Stimulated activated memory B cell treated with anti-CD40 and anti-IgM and Interleukin-4, amounts not matched to agents 10 μg/mL and 1 μg/mL and 100 μg/mL, for 72 hours (primary cell): ENCODE measurements around the gene EPHB6.

Experiments used
- ATAC-seq: fragments of 150-1000 bp; cut with Tn5 transposase; 2 replicates; pipeline ENCODE4 v1.10.0; 2021
- H3K27ac Mint-ChIP-seq: one replicate; pipeline ENCODE4 v1.8.0; 2022; ENCODE audit warnings: mild to moderate bottlenecking, mixed read lengths
- H3K27me3 Mint-ChIP-seq: one replicate; pipeline ENCODE4 v1.8.0; 2022; ENCODE audit warnings: mixed read lengths
- H3K36me3 Mint-ChIP-seq: one replicate; pipeline ENCODE4 v1.8.0; 2022; ENCODE audit warnings: mixed read lengths
- H3K4me1 Mint-ChIP-seq: one replicate; pipeline ENCODE4 v1.8.0; 2022; ENCODE audit warnings: mixed read lengths
- H3K4me3 Mint-ChIP-seq: one replicate; pipeline ENCODE4 v1.8.0; 2022; ENCODE audit warnings: mild to moderate bottlenecking, moderate library complexity, mixed read lengths
- H3K9me3 Mint-ChIP-seq: one replicate; pipeline ENCODE4 v1.8.0; 2022; ENCODE audit warnings: mixed read lengths

EPHB6 gene

DNA sequence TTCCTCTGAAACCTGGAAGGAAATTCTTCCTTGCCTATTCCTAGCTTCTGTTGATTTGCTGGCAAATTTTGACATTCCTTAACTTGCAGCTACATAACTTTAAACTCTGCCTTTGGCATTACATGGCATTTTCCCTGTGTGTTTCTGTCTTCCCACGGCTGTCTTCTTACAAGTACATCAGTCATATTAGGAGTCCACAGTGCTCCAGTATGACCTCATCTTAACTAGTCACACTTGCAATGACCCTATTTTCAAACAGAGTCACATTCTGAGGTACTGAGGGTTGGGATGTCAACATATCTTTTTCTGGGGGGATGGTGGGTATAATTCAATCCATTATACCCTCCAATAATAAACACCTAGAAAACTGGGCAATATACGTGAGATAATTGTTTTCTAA, 37.4 kb upstream of the EPHB6 start:
- no peak overlapping the region for H3K4me3 Mint-ChIP-seq
- no peak overlapping the region for H3K27ac Mint-ChIP-seq
- peaks cover 19% of the 10 kb centered on the region for H3K4me1 Mint-ChIP-seq
- ATAC-seq = no peak
- peaks cover 24% of the 10 kb centered on the region for H3K9me3 Mint-ChIP-seq
- H3K36me3 Mint-ChIP-seq = peaks cover 55% of the 10 kb centered on the region
- H3K27me3 Mint-ChIP-seq = no peaks in the 10 kb centered on the region

GRCh38 chr7:142819530-142819929, 35.3 kb upstream of the EPHB6 start:
- no peaks in the 10 kb centered on the region for H3K27me3 Mint-ChIP-seq
- no peak overlapping the region for H3K4me3 Mint-ChIP-seq
- no peak overlapping the region for H3K27ac Mint-ChIP-seq
- H3K9me3 Mint-ChIP-seq = peaks cover 24% of the 10 kb centered on the region
- H3K4me1 Mint-ChIP-seq = peaks cover under 1% of the 10 kb centered on the region
- H3K36me3 Mint-ChIP-seq = peaks cover 55% of the 10 kb centered on the region
- no peak for ATAC-seq

- H3K27me3 Mint-ChIP-seq = no peaks in the 10 kb centered on the region
- peaks cover 25% of the 10 kb centered on the region for H3K9me3 Mint-ChIP-seq
- H3K4me3 Mint-ChIP-seq = no peak overlapping the region
- H3K4me1 Mint-ChIP-seq = no peaks in the 10 kb centered on the region
- no peak for ATAC-seq
- H3K27ac Mint-ChIP-seq = no peak overlapping the region
- H3K36me3 Mint-ChIP-seq = peaks cover 39% of the 10 kb centered on the region
These were observed 32.2 kb upstream of the EPHB6 start for GRCh38 chr7:142822714-142823113.

DNA sequence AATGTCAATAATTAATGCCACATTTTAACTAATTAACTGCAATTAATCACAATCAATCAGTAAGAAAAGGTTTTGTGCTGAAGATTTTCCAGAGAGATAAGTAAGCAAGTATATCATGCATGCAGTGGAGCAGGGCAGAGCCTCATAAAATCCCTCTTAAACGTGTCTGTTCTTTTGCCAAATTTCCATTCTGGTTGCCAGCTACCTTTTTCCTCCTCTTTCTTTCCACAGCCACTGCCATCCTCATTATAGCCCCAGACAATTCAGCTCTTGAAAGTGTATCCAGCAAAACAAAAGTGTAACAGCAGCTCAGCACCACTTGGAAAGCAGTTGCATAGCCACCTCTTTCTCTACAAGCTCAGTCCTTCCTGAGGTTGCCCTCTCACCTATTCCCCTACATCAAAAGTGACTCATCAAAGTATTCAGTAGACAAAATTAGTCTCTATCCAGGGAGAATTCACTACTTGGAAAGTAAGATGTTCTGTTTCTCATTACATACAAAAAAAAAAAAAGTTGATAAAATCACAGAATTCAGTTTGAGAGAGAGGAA, 26.9 kb upstream of the EPHB6 start:
- Mint-ChIP-seq H3K9me3 (peaks cover 4% of the 10 kb centered on the region), H3K36me3 (peaks cover 6% of the 10 kb centered on the region), H3K4me3 (no peak overlapping the region), H3K4me1 (peaks cover 19% of the 10 kb centered on the region), H3K27me3 (no peaks in the 10 kb centered on the region), H3K27ac (no peak overlapping the region)
- no peak for ATAC-seq

- peak overlapping the region; percentile 64 for H3K27ac Mint-ChIP-seq
- H3K4me1 Mint-ChIP-seq = peaks cover 41% of the 10 kb centered on the region
- no peaks in the 10 kb centered on the region for H3K9me3 Mint-ChIP-seq
- ATAC-seq = no peak
- H3K36me3 Mint-ChIP-seq = no peaks in the 10 kb centered on the region
- no peaks in the 10 kb centered on the region for H3K27me3 Mint-ChIP-seq
- H3K4me3 Mint-ChIP-seq = no peak overlapping the region
These were observed 22.5 kb upstream of the EPHB6 start for GRCh38 chr7:142832417-142832816.

DNA sequence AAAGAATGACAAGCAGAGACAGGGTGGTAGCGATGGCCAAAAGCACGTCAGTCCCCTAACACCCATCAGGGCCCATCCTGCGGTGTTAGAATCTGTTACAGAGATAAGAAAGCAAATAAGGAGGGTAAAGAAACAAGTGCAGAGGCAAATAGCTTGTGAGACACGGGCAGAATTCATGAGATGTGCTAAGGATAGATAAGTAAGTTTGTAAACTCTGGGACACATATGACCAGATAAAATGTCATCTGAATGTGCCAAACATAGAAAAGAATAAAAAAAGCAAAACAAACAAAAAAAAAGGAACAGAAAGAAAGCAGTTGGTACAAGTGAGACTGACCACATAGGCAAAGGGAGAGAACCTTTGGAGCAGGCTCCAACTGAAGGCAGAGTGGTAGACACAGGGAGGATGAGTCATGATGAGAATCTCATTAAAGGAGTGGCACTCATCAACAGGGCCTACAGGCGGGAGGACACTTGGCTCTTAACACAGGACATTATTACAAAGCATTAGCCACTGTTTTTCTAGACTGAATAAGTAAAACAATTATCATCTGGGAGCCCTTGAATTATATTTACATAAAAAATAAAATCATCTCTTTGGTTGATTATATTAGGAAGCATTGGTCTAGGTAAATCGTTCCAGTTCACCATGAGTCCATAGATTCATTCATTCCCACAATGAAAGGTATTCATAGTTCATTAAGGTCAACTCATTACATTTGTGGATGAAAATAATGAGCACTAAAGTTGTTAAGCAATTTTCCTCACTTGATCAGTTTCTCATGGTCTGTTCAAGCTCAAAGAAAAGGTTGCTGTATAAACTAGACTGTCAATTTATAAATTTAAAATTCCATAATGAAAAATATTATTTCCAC, 21.5 kb upstream of the EPHB6 start:
- Mint-ChIP-seq H3K9me3 (no peaks in the 10 kb centered on the region), H3K4me1 (peaks cover 41% of the 10 kb centered on the region), H3K27ac (peak overlapping the region; percentile 64), H3K27me3 (no peaks in the 10 kb centered on the region), H3K4me3 (no peak overlapping the region), H3K36me3 (no peaks in the 10 kb centered on the region)
- peak; percentile 90 for ATAC-seq

- Mint-ChIP-seq H3K36me3 (no peaks in the 10 kb centered on the region), H3K4me3 (no peak overlapping the region), H3K9me3 (no peaks in the 10 kb centered on the region), H3K27ac (peak overlapping the region; percentile 67), H3K27me3 (no peaks in the 10 kb centered on the region), H3K4me1 (peaks cover 41% of the 10 kb centered on the region)
- no peak for ATAC-seq
These were observed 19.4 kb upstream of the EPHB6 start for GRCh38 chr7:142835487-142835886.

DNA sequence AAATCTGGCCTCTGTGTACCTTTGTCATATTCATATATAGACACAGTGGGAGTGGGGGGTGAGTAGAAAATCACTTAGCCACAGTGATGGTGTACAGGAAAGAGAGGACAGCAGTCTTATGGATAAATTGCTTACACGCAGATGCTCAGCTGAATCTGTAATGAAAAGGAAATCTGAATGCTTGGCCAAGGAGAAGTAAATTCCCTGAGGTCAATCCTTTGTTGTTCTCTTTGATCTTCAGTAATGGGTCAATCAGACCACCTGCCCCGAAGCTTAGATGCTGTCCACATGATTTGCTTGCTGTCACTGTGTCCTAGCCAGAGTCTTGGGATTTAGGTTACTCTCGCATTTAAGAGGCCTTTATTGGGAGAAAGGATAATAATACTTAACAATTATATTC, 18.4 kb upstream of the EPHB6 start:
- H3K27me3 Mint-ChIP-seq = no peaks in the 10 kb centered on the region
- ATAC-seq = no peak
- H3K27ac Mint-ChIP-seq = no peak overlapping the region
- H3K9me3 Mint-ChIP-seq = no peaks in the 10 kb centered on the region
- peaks cover 32% of the 10 kb centered on the region for H3K4me1 Mint-ChIP-seq
- no peak overlapping the region for H3K4me3 Mint-ChIP-seq
- H3K36me3 Mint-ChIP-seq = no peaks in the 10 kb centered on the region

DNA sequence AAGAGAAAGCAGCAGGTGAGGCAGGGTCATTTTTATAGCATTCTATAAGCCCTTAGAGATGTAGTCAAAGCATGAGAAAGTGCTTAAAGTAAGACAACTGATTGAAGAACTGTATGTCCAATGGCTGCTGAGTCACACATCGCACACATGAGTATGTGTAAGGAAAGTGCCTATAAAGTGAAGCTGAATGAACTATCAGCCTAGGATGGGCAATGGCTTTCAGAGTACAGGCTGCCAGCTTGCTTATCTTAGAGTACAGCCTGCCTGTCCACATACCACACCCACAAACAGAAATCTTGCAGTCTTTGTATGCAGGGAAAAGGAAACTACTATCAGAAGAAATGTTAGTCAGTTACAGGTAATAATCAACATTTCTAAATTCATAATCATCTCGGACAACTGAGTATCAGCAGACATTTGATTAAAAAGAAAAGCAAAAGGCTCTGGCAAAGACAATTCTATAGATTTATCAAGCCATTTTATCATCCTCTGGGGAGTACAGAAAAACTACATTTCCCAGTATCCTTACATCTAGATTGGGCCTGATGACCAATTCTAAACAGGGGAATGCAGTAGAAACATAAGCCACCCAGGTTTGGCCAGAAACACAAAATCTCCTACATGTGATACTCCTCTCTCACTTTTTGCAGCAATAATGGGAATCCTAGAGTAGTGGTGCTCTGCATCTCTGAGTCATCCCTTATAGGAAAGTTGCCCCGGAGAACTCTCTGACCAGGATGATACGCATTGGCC, 16.2 kb upstream of the EPHB6 start:
- Mint-ChIP-seq H3K36me3 (no peaks in the 10 kb centered on the region), H3K4me3 (no peak overlapping the region), H3K27ac (no peak overlapping the region), H3K4me1 (peaks cover 16% of the 10 kb centered on the region), H3K9me3 (no peaks in the 10 kb centered on the region), H3K27me3 (no peaks in the 10 kb centered on the region)
- no peak for ATAC-seq

GRCh38 chr7:142842251-142842766, 12.6 kb upstream of the EPHB6 start:
- H3K4me3 Mint-ChIP-seq = no peak overlapping the region
- H3K36me3 Mint-ChIP-seq = no peaks in the 10 kb centered on the region
- H3K27ac Mint-ChIP-seq = no peak overlapping the region
- H3K4me1 Mint-ChIP-seq = no peaks in the 10 kb centered on the region
- H3K27me3 Mint-ChIP-seq = no peaks in the 10 kb centered on the region
- ATAC-seq = no peak
- H3K9me3 Mint-ChIP-seq = no peaks in the 10 kb centered on the region

DNA sequence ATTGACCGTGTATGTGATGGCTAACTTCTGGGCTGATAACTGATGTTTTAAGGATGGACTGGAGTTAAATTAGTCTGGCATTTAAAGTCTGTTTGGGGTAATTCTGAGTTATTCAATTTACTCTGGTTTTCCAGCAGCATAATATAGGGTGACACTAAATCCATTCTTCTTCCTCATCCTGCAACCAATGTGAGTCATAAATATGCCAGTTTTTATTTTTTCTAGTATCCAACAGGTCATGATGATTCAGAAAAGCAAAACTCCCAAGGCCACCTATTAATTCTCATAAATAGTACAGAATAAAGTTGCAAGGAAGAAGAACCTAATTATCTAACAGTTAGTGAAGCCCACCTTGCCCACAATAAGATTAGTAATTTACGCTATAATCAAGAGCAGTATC, 7.5 kb upstream of the EPHB6 start:
- H3K36me3 Mint-ChIP-seq = no peaks in the 10 kb centered on the region
- ATAC-seq = no peak

DNA sequence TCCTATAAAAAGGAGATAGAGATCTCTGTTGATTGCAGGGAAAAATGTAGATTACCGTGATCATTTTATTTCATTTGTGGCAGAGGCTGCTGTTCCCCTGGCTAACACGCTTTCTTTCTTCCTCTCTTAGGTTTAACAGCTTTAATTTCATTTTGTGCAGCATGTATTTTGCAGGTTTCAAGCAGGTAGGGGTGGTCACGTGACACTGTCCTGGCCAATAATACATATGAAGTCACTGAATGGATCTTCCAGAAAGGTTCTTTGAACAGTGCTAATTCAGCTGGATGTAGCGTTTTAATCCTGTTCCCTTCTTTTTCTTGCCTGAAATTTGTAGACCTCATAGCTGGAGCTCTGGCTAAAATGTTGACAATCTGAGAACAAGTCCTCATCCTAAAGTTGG, 3.6 kb upstream of the EPHB6 start:
- peaks cover 28% of the 10 kb centered on the region for H3K4me1 Mint-ChIP-seq
- no peaks in the 10 kb centered on the region for H3K36me3 Mint-ChIP-seq
- no peaks in the 10 kb centered on the region for H3K27me3 Mint-ChIP-seq
- no peaks in the 10 kb centered on the region for H3K9me3 Mint-ChIP-seq
- no peak overlapping the region for H3K4me3 Mint-ChIP-seq
- no peak for ATAC-seq
- no peak overlapping the region for H3K27ac Mint-ChIP-seq

More for the DNA sequence above, 7.5 kb upstream of the EPHB6 start:
- Mint-ChIP-seq H3K27me3 (no peaks in the 10 kb centered on the region), H3K9me3 (no peaks in the 10 kb centered on the region), H3K27ac (no peak overlapping the region), H3K4me1 (peaks cover 11% of the 10 kb centered on the region), H3K4me3 (no peak overlapping the region)

GRCh38 chr7:142851919-142852318, 3.0 kb upstream of the EPHB6 start:
- Mint-ChIP-seq H3K27me3 (no peaks in the 10 kb centered on the region), H3K36me3 (no peaks in the 10 kb centered on the region), H3K4me3 (no peak overlapping the region), H3K9me3 (no peaks in the 10 kb centered on the region), H3K27ac (no peak overlapping the region), H3K4me1 (peaks cover 34% of the 10 kb centered on the region)
- ATAC-seq = no peak

DNA sequence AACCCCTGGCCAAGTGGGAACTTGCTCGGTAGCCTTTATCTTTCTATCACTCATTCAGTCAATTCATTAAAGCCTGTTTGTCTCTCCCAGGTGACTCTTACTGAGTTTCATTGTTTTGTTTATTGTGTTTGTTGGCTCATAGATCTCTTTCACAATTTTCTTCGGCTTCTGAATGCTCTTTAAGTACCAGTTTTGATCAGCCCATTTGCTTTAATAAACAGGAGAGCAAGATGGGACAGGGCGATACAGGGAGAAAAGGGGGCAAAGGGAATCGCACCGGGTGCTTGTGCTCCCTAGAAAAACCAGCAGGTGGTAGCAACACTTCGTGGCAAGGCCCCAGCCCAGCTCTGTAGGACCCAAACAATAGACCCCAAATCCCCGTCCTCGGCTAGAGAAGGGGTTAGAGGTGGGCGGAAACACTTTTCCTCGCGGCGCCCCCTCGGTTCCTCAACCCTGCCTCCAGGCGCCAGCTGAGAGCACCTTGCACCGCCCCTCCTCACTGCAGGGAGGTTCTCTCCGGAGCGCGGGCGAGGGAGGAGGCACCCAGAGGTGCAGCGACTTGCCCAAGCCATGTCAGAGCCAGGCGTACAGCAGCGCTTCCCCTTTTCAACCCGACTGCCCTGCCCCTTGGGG, 1.0 kb upstream of the EPHB6 start:
- no peaks in the 10 kb centered on the region for H3K36me3 Mint-ChIP-seq
- ATAC-seq = peak; percentile 95
- peak overlapping the region; percentile 94 for H3K4me3 Mint-ChIP-seq
- H3K9me3 Mint-ChIP-seq = no peaks in the 10 kb centered on the region
- H3K4me1 Mint-ChIP-seq = peaks cover 42% of the 10 kb centered on the region
- no peaks in the 10 kb centered on the region for H3K27me3 Mint-ChIP-seq
- H3K27ac Mint-ChIP-seq = peak overlapping the region; percentile 91

DNA sequence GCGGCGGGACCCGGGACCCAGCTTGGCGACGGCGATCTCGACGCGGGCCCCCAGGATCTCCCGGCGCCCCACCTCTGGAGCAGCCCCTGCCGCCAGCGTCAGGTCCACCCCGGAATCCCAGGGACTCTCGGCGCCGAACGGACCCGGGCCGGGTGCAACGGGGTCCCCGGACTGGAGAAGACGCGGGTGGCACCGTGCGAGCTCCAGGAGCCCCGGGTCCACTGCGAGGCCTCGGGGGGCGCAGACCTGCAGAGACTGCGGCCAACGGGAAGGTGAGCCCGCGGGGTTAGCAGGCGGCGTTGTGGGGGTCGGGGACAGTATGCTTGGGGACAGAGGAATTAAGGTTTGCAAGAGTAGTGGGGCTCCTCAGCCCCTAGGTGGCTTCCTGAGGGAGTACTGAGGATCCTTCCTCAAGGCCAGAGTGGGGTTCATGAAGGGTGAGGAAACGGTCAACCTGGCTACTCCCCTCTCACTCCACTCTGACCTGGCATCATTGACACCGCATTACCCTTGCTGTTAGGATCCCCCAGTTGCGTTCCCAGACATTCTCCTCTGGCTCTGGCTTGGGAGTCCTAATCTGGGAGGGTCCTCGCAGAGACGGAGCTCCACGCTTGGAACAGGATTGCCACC, 353 bp downstream of the EPHB6 start:
- no peak for ATAC-seq
- Mint-ChIP-seq H3K27me3 (no peaks in the 10 kb centered on the region), H3K9me3 (no peaks in the 10 kb centered on the region), H3K27ac (peak overlapping the region; percentile 91), H3K4me1 (peaks cover 42% of the 10 kb centered on the region), H3K36me3 (no peaks in the 10 kb centered on the region), H3K4me3 (peak overlapping the region; percentile 94)
